ENCODE measurements around the gene REX1BD. TPM values are rescaled to one million over a fixed set of nuclear protein-coding genes. Genes with fewer than 3 reads are reported as not detected.

The REX1BD gene
- total and polyA plus RNA-seq, 2 of the 4 experiments (the other 2 are of a cell fraction) = 14.2 to 44.6 TPM

DNA sequence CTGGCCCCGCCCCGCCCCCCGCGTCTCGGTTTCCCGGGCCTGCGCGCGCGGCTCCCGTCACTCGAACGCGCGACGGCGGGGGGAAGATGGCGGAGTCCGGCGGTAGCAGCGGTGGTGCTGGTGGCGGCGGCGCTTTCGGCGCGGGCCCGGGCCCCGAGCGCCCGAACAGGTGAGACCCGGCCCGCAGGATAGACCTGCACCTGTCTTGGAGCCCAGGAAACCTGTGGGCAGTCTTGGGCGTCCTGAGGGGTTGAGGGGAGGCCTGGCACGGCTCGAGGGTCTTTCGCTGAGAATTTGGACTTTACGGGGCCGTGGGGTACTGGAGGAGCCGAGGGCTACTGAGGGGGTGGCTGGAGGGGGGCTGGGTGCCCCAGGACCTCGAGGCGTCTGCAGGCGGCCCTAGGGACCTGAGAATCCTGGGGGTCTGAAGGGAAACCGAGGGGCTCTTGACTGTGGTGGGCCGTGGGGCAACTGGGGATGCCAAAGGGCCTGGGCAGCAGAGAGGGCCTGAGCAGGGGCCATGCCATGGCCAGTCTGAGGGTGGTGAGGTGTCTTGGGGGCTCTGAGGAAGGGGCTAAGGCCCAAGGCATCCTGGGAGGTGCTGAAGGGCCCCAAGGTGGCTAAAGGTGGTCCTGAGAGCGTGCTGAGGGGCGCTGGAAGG, 48.5 kb downstream of the REX1BD start, which contains the start of gene KLHL26:
TSS of gene KLHL26 (plus strand) at position 60 of the 661 bp plus-strand sequence. CDS start at position 87, 27 bp downstream.
- Histone ChIP-seq H4K20me1 (ENCODE audit: insufficient read depth, low read length) (peaks cover 3% of the 10 kb centered on the region), H2BK15ac (ENCODE audit: low read depth, low read length) (no peak within 1 kb of the TSS), H3K23ac (ENCODE audit: low read depth, low read length) (peak within 1 kb of the TSS; percentile 13; the same call in 1 of the 2 replicates), H3K18ac (ENCODE audit: low read depth, low read length) (no peak within 1 kb of the TSS), H3K27me3 (ENCODE audit: control insufficient read depth, insufficient read depth, low read length) (no peaks in the 10 kb centered on the region), H3K4me3 (ENCODE audit: insufficient read depth, low read depth, low read length) (peak within 1 kb of the TSS; percentile 98), H3K9me3 (ENCODE audit: control insufficient read depth, insufficient read depth, low read length) (no peaks in the 10 kb centered on the region), H3K9ac (ENCODE audit: low read depth, low read length) (peak within 1 kb of the TSS; percentile 90), H3K4ac (ENCODE audit: low read depth, low read length) (peak within 1 kb of the TSS; percentile 84), H3K9me1 (ENCODE audit: insufficient read depth, low read length) (peaks cover 14% of the 10 kb centered on the region), H3K79me1 (ENCODE audit: low read depth in 1 of 2, low read length in 2 of 2) (peaks cover 14 to 37% of the 10 kb centered on the region in 2 experiments), H3K36me3 (ENCODE audit: control insufficient read depth, insufficient read depth, low read length) (no peaks in the 10 kb centered on the region), H3K14ac (replicated peaks; ENCODE audit: low read depth, low read length) (peak within 1 kb of the TSS; percentile 97), H3K4me1 (ENCODE audit: control insufficient read depth, insufficient read depth, low read length) (peaks cover 7% of the 10 kb centered on the region), H3K4me2 (ENCODE audit: low read depth, low read length) (peak within 1 kb of the TSS; percentile 97), H4K5ac (ENCODE audit: low read depth, low read length) (peak within 1 kb of the TSS; percentile 67), H2AFZ (replicated peaks; ENCODE audit: low read length, poor library complexity) (peak within 1 kb of the TSS; percentile 97), H2AK5ac (ENCODE audit: low read depth, low read length) (peak within 1 kb of the TSS; percentile 43), H3K56ac (ENCODE audit: extremely low read depth, insufficient read depth, low read length) (no peak within 1 kb of the TSS), H2AK9ac (replicated peaks; ENCODE audit: low read depth, low read length, poor library complexity) (peak within 1 kb of the TSS; percentile 97), H2BK20ac (ENCODE audit: low read depth, low read length) (no peak within 1 kb of the TSS), H4K8ac (ENCODE audit: low read depth in 2 of 2, low read length in 2 of 2) (peak within 1 kb of the TSS; percentile 66 to 93; a peak in 3 of 4 replicates), H4K91ac (ENCODE audit: insufficient read depth, low read depth, low read length) (peak within 1 kb of the TSS; percentile 49; the same call in 1 of the 2 replicates), H2BK5ac (ENCODE audit: low read depth, low read length, poor library complexity, severe bottlenecking) (peak within 1 kb of the TSS; percentile 22), H2BK120ac (ENCODE audit: low read depth, low read length) (peak within 1 kb of the TSS; percentile 60; the same call in 1 of the 2 replicates), H3K27ac (ENCODE audit: insufficient read depth, low read length) (peak within 1 kb of the TSS; percentile 59)
- in situ Hi-C loops (cut with MboI; ENCODE audit: low sequenced_read_pairs) = no loop called here
- no peak for ATAC-seq (ENCODE audit: low read depth)
- 3% methylated on average over 30 of the region's 47 CpGs; no CpG with 5 or more reads in 1 of the 2 experiments for WGBS, 2 experiments (ENCODE audit: extremely low coverage in 2 of 2, insufficient read length in 1 of 2)
- no TSS peak for BruUV-seq (replicated peaks)
- TF ChIP-seq POLR2A (IDR thresholded peaks at IDR 0.05; ENCODE audit: low read depth, low read length) = peak; percentile 80
- TF ChIP-seq, protein P1, sequence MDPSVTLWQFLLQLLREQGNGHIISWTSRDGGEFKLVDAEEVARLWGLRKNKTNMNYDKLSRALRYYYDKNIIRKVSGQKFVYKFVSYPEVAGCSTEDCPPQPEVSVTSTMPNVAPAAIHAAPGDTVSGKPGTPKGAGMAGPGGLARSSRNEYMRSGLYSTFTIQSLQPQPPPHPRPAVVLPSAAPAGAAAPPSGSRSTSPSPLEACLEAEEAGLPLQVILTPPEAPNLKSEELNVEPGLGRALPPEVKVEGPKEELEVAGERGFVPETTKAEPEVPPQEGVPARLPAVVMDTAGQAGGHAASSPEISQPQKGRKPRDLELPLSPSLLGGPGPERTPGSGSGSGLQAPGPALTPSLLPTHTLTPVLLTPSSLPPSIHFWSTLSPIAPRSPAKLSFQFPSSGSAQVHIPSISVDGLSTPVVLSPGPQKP (IDR thresholded peaks at IDR 0.05; ENCODE audit: borderline replicate concordance, low read depth, low read length) = no peak
- dilution Hi-C loops (cut with HindIII; ENCODE audit: low sequenced_read_pairs, unreplicated experiment) = no loop called here
- POLR2A ChIA-PET (ENCODE audit: unreplicated experiment) = no interaction called here
- intact Hi-C loops (cut with micrococcal nuclease) = no loop called here
- CTCF ChIA-PET = no interaction called here
- DNase-seq = no peak

Measured in IMR-90 (cell line).